Measurements from ENCODE around the gene UBR2.

DNA sequence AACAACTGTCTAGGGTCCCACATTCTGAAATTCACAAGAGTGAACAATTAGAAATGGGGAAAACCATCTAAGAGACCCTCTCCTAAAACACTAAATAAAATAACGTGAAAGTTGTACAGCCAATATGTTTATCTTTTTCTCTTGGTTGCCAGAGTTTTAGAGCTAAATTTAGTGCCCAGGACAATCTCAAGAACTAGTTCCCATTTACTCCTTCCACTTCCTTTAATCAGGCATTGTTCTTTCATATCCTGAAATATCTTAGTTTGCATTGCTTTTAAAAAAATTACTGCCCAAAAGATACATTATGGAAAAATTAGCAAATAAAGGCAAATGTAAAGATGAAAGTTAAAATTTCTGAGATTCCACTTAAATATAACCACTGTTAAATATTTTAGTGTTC, 33.1 kb upstream of the UBR2 start:
- no peak for TF ChIP-seq POLR2A (IDR thresholded peaks at IDR 0.05)
- TF ChIP-seq, protein P1, sequence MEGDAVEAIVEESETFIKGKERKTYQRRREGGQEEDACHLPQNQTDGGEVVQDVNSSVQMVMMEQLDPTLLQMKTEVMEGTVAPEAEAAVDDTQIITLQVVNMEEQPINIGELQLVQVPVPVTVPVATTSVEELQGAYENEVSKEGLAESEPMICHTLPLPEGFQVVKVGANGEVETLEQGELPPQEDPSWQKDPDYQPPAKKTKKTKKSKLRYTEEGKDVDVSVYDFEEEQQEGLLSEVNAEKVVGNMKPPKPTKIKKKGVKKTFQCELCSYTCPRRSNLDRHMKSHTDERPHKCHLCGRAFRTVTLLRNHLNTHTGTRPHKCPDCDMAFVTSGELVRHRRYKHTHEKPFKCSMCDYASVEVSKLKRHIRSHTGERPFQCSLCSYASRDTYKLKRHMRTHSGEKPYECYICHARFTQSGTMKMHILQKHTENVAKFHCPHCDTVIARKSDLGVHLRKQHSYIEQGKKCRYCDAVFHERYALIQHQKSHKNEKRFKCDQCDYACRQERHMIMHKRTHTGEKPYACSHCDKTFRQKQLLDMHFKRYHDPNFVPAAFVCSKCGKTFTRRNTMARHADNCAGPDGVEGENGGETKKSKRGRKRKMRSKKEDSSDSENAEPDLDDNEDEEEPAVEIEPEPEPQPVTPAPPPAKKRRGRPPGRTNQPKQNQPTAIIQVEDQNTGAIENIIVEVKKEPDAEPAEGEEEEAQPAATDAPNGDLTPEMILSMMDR (IDR thresholded peaks at IDR 0.05): no peak
- TF ChIP-seq EP300 (IDR thresholded peaks at IDR 0.05): no peak

Measured in ovary (tissue), 3 donors.